GM19452 (cell line): ENCODE data around the gene HINT1.
"Not testable (repeated sequence)": the region's sequence is repeated elsewhere in the genome, so short reads cannot be mapped to it uniquely, and the experiment has no call there.

Source experiments
- ATAC-seq: cut with Tn5 transposase; IDR thresholded peaks from one replicate; pipeline ENCODE4 v1.9.1; 2021; ENCODE audit not compliant: unreplicated experiment

The HINT1 gene

GRCh38 chr5:131165119-131165727, at the start of gene HINT1:
TSS of gene HINT1 (minus strand) at chr5:131165256. CDS start at chr5:131165205, 51 bp downstream.
- ATAC-seq, result peak; percentile 83

DNA sequence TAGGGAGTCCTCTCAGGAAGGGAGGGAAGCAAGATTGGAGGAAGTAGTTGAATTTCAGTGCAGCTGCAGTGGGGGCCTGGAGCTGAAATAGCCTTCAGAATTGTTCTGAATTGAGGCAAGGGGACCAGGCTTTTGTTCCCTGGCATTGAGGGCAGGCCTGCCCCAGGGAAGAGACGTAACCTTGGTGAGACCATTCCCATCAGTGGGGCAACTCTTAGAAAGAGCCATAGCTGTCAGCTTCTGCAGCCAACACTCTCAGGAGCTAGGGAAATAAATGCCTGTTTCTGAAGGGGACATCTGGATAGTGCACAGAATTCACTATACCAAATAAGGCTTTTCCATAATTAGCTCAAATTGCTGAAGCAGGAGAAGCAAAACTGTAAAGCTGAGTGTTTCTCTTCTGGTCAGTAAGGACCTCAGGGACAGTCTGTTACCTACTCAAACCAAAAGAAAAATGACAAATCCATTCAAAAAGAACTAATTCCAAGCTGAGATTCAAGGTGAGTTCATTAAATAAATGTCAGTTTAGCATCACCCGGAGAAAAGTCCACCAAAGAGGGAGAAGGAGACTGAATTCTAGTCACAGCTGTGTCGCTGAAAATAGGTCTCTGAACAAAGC, 49.7 kb upstream of the HINT1 start:
- no peak for ATAC-seq

DNA sequence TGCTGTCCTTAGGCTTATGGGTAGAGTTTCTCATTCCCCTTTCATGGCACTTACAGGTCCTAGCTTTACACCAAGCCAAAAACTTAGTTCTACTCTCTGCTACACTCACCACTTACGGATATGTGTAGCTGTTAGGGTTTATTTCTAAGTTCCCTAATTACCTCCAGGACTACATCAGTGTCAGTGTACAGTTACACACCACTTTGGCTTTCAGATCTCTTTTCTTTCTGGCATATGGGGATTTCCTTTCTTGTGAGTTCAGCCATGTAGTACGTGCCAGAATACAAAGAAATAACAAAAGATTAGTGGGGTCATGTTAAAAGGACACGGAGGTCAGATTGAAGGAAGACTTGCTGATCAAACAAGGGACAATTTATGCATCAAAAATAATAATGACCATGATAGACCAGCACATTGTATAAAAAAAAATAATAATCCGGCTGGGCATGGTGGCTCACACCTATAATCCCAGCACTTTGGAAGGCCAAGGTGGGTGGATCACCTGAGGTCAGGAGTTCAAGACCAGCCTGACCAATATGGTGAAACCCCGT, 47.5 kb upstream of the HINT1 start:
- peak; percentile 45 for ATAC-seq

DNA sequence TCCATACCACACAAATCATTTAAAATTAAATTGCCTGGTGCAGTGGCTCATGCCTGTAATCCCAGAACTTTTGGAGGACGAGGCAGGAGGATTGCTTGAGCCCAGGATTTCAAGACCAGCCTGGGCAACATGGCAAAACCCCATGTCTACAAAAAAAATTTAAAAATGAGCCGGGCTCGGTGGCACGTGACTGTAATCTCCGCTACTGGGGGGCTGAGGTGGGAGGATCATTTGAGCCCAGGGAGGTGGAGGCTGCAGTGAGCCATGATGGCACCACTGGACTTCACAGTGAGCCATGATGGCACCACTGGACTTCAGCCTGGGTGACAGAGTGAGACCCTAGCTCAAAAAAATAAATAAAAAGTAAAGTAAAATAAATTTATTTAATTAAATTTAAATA, 46.6 kb upstream of the HINT1 start:
- ATAC-seq, result no peak

GRCh38 chr5:131210151-131210510, 45.1 kb upstream of the HINT1 start:
- ATAC-seq, result peak; percentile 0

DNA sequence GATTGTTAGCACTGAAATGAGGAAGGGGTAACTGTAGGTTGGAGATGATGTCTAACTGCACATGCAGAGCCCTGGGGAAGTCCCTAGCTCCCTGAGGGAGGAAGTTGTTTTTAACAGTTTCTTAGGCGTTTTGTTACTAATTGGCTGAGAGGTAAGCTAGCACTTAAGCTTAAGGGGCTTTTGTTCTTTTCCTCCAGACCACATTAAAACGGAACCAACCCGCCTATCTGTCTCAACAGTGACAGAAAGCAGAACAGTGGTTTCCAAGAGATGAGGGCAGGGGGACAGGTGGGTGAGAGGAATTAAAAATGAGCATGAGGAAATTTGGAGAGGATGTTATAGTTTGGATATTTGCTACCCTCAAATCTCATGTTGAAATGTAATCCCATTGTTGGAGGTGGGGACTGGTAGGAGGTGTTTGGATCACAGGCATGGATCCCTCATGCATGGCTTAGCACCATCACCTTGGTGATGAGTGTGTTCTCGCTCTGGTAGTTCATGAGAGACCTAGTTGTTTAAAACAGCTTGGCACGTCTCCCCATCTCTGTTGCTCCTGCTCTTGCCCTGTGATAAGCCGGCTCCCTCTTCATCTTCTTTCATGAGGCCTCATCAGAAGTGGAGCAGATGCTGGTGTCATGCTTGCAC, 44.6 kb upstream of the HINT1 start:
- ATAC-seq, result peak; percentile 87

- ATAC-seq, result no peak
Observed at GRCh38 chr5:131209175-131209505, 44.1 kb upstream of the HINT1 start.

DNA sequence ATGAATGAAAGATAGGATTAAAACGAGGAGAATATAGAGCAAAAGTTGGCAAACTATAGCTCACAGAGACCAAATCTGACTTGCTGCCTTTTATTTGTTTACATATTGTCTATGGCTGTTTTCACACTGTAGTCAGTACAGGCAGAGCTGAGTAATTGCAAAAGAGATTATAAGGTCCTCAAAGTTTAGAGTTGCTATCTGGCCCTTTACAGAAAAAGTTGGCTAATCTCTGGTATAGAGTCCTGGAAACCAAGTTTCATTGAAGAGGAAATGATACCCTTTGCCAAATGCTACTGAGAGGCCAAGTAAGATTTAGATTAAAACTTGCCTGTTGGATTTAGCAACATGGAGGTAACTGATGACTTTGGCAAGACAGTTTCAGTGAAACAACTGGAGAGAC, 41.7 kb upstream of the HINT1 start:
- no peak for ATAC-seq

- no peak for ATAC-seq
Observed at GRCh38 chr5:131206061-131206460, 41.0 kb upstream of the HINT1 start.

DNA sequence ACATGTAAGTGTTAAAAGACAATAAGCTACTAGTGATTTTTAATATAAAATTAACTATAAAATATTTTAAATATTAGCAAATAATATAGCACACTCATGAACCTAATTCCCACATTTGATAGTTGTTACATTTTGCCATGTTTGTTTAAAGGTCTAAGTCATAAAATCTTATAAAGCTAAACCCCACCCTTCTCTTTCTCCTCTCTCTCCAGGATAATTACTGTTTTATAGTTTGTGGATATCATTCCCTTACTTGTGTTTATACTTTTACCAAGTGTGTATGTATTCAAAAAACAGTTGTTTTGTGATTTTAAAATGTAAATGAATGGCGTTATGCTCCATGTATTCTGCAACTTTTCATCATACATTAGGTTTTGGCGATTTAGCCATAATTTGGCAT, 39.9 kb upstream of the HINT1 start:
- ATAC-seq, result no peak

DNA sequence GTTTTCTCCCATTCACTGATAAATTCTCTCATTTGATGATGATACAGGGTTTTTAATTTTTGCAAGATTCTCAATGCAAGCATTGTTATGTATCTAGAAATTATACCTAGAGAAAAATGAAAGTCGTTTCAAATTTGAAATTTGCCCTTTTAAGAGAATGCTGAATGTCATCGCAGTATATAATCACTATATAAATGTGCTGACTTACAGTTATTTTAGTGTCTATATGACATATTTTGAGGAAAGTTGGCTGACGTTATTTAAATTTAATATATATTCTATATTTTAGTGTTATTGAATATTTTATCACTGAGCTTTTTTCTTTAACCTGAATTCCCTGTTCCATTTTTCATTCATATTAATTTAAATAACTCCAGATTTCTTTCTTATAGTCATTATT, 35.5 kb upstream of the HINT1 start:
- ATAC-seq, result no peak

DNA sequence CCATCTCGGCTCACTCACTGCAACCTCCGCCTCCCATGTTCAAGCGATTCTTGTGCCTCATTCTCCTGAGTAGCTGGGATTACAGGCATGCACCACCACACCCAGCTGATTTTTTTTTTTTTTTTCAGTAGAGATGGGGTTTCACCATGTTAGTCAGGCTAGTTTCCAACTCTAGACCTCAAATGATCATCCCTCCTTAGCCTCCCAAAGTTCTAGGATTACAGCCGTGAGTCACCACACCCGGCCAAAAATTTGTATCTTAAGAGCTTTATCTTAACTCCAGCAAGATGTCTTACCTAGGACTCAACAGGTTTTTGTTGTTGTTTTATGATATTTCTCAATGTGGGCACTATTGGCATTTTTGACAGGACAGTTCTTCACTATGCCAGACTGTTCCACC, 33.6 kb upstream of the HINT1 start:
- ATAC-seq, result no peak

- ATAC-seq, result no peak
Observed at GRCh38 chr5:131196331-131196730, 31.3 kb upstream of the HINT1 start.

- ATAC-seq, result no peak
Observed at GRCh38 chr5:131195696-131196095, 30.6 kb upstream of the HINT1 start.

DNA sequence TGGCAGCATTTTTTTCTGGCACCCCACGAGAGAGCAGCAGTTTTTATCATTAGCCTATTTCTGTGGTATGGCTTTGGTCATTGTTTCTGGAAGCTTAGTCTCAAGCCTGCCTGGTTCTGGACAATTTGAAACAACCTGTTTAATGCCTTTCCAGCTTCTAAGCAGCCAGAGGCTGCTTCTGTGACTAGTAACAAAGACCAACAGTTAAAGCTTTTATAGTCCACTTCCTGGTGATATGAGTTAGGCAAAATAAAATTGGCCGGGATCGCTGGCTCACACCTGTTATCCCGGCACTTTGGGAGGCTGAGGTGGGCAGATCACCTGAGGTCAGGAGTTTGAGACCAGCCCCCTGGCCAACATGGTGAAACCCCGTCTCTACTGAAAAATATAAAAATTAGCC, 29.7 kb upstream of the HINT1 start:
- no peak for ATAC-seq

GRCh38 chr5:131193897-131194296, 28.8 kb upstream of the HINT1 start:
- not testable (repeated sequence) for ATAC-seq

GRCh38 chr5:131193106-131193505, 28.1 kb upstream of the HINT1 start:
- no peak for ATAC-seq

DNA sequence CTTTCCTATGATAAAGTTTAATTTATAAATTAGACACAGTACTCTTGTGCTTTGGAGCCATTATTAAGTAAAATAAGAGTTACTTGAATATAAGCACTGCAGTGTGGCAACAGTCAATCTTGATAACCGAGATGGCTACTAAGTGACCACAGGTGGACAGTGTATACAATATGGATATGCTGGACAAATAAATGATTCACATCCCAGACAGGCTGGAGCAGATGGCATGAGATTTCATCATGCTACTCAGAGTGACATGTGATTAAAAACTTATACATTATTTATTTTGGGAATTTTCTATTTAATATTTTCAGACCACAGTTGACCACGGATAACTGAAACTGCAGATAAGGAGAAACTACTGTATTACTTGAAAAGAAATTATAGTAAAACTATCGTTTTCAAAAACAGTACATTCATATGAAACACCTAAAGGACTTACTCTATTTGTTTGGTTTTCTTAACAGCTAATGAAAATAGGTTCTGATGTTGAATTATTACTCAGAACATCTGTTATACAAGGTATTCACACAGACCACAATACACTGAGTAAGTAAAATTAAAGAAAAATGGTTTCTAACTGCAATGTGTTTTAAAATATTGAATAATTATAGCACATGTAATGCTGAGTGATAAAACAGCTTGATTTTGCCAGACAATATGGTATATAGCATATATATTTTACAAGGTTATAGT, 21.7 kb upstream of the HINT1 start:
- no peak for ATAC-seq

- ATAC-seq, result no peak
Observed at GRCh38 chr5:131185523-131186104, 20.6 kb upstream of the HINT1 start.

DNA sequence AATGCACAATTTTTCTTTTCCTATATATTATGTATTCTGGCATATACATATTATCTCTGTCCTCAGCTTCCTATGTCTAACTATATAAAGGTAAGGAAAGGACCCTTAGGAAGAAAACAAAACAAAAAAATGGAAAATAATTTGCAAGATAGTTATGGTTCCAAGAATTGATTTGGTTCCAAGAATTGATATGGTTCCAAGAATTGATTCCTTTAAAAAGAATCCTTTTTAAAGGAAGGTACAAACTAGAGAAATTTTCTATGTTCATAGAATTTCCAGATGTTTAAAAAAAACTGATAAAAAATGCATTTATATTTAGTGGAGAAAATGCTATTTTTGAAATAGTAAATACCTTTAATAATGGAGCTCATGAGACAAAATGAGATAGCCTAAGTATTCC, 17.8 kb upstream of the HINT1 start:
- ATAC-seq, result no peak

DNA sequence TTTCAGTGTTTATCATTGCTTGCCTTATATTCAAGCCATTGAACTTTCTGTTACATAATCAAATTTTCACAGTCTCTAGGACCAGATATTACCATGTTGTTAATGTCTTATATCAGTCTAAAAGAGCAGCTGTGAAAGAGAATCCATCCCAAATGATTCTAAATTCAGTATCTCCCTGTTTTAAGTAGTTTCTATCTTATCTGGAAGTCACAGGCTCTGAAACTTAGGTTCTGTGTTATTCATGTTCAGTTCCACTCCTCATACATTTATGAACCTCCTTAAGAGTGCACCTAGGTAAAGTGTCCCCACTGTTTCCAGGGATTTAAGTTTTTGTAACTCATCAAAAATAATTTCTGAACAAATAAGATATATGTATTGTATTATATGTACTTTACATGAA, 15.4 kb upstream of the HINT1 start:
- ATAC-seq, result no peak
